Neuronal stem cell (in vitro differentiated cells): ENCODE results near the gene CAPN8.

Experiments
- DNase-seq: peaks from one replicate; pipeline ENCODE4 v3.0.0-alpha.2; 2013; ENCODE audit warnings: low spot score
- H2AFZ ChIP-seq: one replicate; pipeline ENCODE4 v1.6.1; 2013; ENCODE audit warnings: mild to moderate bottlenecking, low read length, inconsistent platforms
- H2AK5ac ChIP-seq: 2 replicates; pipeline ENCODE4 v1.6.1; 2013; ENCODE audit warnings: low read depth, mild to moderate bottlenecking, inconsistent platforms, low read length, moderate library complexity, mixed read lengths
- H2BK120ac ChIP-seq: 2 replicates; pipeline ENCODE4 v1.6.1; 2013; ENCODE audit warnings: low read depth, mild to moderate bottlenecking, inconsistent platforms, low read length, moderate library complexity, mixed read lengths
- H2BK12ac ChIP-seq: one replicate; pipeline ENCODE4 v1.6.1; 2013; ENCODE audit warnings: low read length, inconsistent platforms
- H2BK15ac ChIP-seq: 2 replicates; pipeline ENCODE4 v1.6.1; 2013; ENCODE audit warnings: mild to moderate bottlenecking, low read length, inconsistent platforms, mixed read lengths
- H2BK5ac ChIP-seq: one replicate; pipeline ENCODE4 v1.6.1; 2013; ENCODE audit warnings: inconsistent platforms, mild to moderate bottlenecking, low read length, moderate library complexity
- H3K14ac ChIP-seq: one replicate; pipeline ENCODE4 v1.6.1; 2013; ENCODE audit warnings: low read length, inconsistent platforms
- H3K18ac ChIP-seq: 2 replicates; pipeline ENCODE4 v1.6.1; 2013; ENCODE audit warnings: low read length, inconsistent platforms
- H3K23ac ChIP-seq: 2 replicates; pipeline ENCODE4 v1.6.1; 2013; ENCODE audit warnings: low read depth, mild to moderate bottlenecking, mixed read lengths, low read length, inconsistent platforms; ENCODE audit not compliant: poor library complexity
- H3K27ac ChIP-seq: replicated peaks from 3 replicates; pipeline ENCODE4 v1.5.1; 2013; ENCODE audit warnings: low read length, inconsistent platforms
- H3K27me3 ChIP-seq, 3 experiments: 2 replicates each; pipeline ENCODE4 v1.6.1; 2013; ENCODE audit warnings: low read length in 3 of 3, mild to moderate bottlenecking in 2 of 3, inconsistent platforms in 1 of 3, low read depth in 1 of 3, mixed read lengths in 1 of 3, moderate library complexity in 1 of 3; ENCODE audit not compliant: control insufficient read depth in 3 of 3, insufficient read depth in 3 of 3
- H3K36me3 ChIP-seq, 2 donors: replicated peaks in 1 of 2; 2 replicates each; pipeline ENCODE4 v1.6.1; 2013; ENCODE audit warnings: low read length in 2 of 2; ENCODE audit not compliant: control insufficient read depth in 2 of 2, insufficient read depth in 2 of 2
- H3K4ac ChIP-seq: 2 replicates; pipeline ENCODE4 v1.6.1; 2013; ENCODE audit warnings: inconsistent platforms, mild to moderate bottlenecking, low read length, moderate library complexity
- H3K4me1 ChIP-seq, 2 donors: 1 replicate in 1 of 2; 2 replicates in 1 of 2; pipeline ENCODE4 v1.6.1; 2013; ENCODE audit warnings: low read length in 2 of 2, low read depth in 1 of 2; ENCODE audit not compliant: control insufficient read depth in 2 of 2, insufficient read depth in 1 of 2
- H3K4me2 ChIP-seq: one replicate; pipeline ENCODE4 v1.6.1; 2013; ENCODE audit warnings: mild to moderate bottlenecking, low read length, inconsistent platforms; ENCODE audit not compliant: insufficient read depth, poor library complexity, severe bottlenecking
- H3K4me3 ChIP-seq, 2 donors: 2 replicates each; pipeline ENCODE4 v1.5.1; 2013; ENCODE audit warnings: low read length in 2 of 2, mild to moderate bottlenecking in 2 of 2, inconsistent platforms in 1 of 2, moderate library complexity in 1 of 2
- H3K79me1 ChIP-seq: one replicate; pipeline ENCODE4 v1.6.1; 2013; ENCODE audit warnings: low read depth, mild to moderate bottlenecking, inconsistent platforms, low read length, moderate library complexity
- H3K9ac ChIP-seq: one replicate; pipeline ENCODE4 v1.6.1; 2013; ENCODE audit warnings: mild to moderate bottlenecking, low read depth, low read length, inconsistent platforms; ENCODE audit not compliant: poor library complexity
- H3K9me3 ChIP-seq, 2 donors: replicated peaks in 1 of 2; 2 replicates each; pipeline versions ENCODE3 to v1.6.1; 2013; ENCODE audit warnings: low read length in 2 of 2, mild to moderate bottlenecking in 2 of 2, inconsistent platforms in 1 of 2, low read depth in 1 of 2, mixed read lengths in 1 of 2, moderate library complexity in 1 of 2; ENCODE audit not compliant: control insufficient read depth in 2 of 2, insufficient read depth in 1 of 2
- H4K8ac ChIP-seq: one replicate; pipeline ENCODE4 v1.6.1; 2013; ENCODE audit warnings: low read depth, mild to moderate bottlenecking, inconsistent platforms, low read length, moderate library complexity
- H4K91ac ChIP-seq: one replicate; pipeline ENCODE4 v1.6.1; 2013; ENCODE audit warnings: low read length, low read depth, mild to moderate bottlenecking, inconsistent platforms; ENCODE audit not compliant: poor library complexity
- WGBS, 2 donors: extraction: QIAGEN DNeasy Blood & Tissue Kit; methylation state at CpG; one replicate each; pipeline ENCODE4 v1.1.7; 2013; ENCODE audit warnings: missing lambda C conversion rate in 2 of 2, mixed read lengths in 1 of 2; ENCODE audit not compliant: insufficient read length in 2 of 2, insufficient replicate concordance in 1 of 2; ENCODE audit errors: extremely low coverage in 2 of 2; 5-methylcytosine and 5-hydroxymethylcytosine counted together

The CAPN8 gene

DNA sequence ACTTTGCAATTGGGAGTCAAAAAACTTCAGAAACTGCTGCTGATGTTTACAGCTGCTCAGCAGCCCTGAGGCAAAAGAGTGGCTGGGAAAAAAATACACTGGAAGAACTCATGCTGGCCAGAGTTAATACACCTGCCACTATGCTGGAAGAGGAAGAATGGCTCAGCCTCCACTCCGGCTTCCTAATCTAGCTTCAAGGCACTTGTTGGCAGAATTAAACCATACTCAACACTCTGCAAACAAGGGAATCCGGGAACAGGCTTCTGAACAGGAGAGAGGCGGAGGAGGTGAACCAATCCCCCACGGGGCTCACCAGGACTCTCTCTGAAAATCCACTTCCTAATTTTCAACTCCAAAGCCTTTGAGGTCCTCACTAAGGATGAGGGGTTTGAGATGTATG lies 152.2 kb downstream of the CAPN8 start:
- no peak overlapping the region for H4K8ac ChIP-seq
- no CpG with 5 or more reads among the region's 4 CpGs for WGBS, 2 donors

DNA sequence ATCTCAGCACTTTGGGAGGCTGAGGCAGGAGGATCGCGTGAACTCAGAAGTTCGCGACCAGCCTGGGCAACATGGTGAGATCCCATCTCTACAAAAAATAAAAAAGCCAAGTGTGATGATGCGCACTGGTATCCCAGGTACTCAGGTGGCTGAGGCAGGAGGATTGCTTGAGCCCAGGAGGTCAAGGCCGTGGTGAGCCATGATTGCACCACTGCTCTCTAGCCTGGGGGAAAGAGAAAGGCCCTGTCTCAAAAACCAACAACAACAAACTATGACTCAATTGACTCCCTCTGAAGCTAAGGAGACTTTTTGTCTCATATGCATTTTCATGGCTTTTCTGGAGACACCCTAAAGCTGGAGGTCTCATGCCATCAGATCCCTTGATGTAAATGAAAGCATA lies 153.4 kb downstream of the CAPN8 start:
- Histone ChIP-seq H3K9me3 (no peaks in the 10 kb centered on the region), H3K18ac (no peak overlapping the region), H2AFZ (no peak overlapping the region), H3K36me3 (no peaks in the 10 kb centered on the region), H2BK5ac (no peak overlapping the region), H3K23ac (no peak overlapping the region), H3K4me1 (no peaks in the 10 kb centered on the region), H3K9ac (no peak overlapping the region), H2BK12ac (no peak overlapping the region), H3K4me2 (no peak overlapping the region), H3K27me3 (no peaks in the 10 kb centered on the region), H3K4ac (no peak overlapping the region), H2BK120ac (no peak overlapping the region), H3K79me1 (no peaks in the 10 kb centered on the region), H2AK5ac (no peak overlapping the region), H4K91ac (no peak overlapping the region), H3K27ac (no peak overlapping the region), H3K4me3 (no peak overlapping the region), H3K14ac (no peak overlapping the region), H2BK15ac (no peak overlapping the region), H4K8ac (no peak overlapping the region)
- no CpG with 5 or more reads among the region's 6 CpGs for WGBS, 2 donors
- no peak for DNase-seq

More for the DNA sequence above, 152.2 kb downstream of the CAPN8 start:
- Histone ChIP-seq H3K79me1 (no peaks in the 10 kb centered on the region), H3K4ac (no peak overlapping the region), H3K4me1 (no peaks in the 10 kb centered on the region), H3K4me3 (no peak overlapping the region), H3K27me3 (no peaks in the 10 kb centered on the region), H3K27ac (no peak overlapping the region), H2BK15ac (no peak overlapping the region), H3K9ac (no peak overlapping the region), H3K9me3 (no peaks in the 10 kb centered on the region), H3K36me3 (no peaks in the 10 kb centered on the region), H2AFZ (no peak overlapping the region), H2BK12ac (no peak overlapping the region), H4K91ac (no peak overlapping the region), H2AK5ac (no peak overlapping the region), H3K23ac (no peak overlapping the region), H3K4me2 (no peak overlapping the region), H3K14ac (no peak overlapping the region), H2BK120ac (no peak overlapping the region), H3K18ac (no peak overlapping the region), H2BK5ac (no peak overlapping the region)
- DNase-seq, result no peak

DNA sequence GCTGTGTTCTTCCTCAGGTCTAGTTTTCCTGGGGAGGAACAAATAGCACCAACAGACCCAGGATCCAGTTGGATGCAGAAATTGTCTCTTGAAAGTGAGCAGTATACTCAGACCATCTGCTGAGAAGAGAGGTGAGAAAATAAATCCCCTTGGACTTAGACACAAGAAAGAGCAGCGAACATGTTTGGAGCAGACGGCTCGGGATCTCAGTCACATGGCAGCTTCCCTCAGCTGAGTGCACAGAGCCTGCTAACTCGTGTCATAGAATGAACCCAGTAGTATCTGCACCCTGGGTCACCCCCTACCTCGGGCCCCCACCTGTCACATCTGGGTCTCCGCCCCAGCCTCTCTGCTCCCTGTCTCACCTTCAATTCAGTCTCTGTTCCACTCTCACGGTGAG lies 156.7 kb downstream of the CAPN8 start:
- Histone ChIP-seq H2AK5ac (no peak overlapping the region), H2BK15ac (no peak overlapping the region), H3K79me1 (no peaks in the 10 kb centered on the region), H3K4me1 (no peaks in the 10 kb centered on the region), H2BK120ac (no peak overlapping the region), H3K36me3 (no peaks in the 10 kb centered on the region), H3K9me3 (no peaks in the 10 kb centered on the region), H3K4me3 (no peak overlapping the region), H3K27ac (no peak overlapping the region), H3K9ac (no peak overlapping the region), H3K14ac (no peak overlapping the region), H3K4ac (no peak overlapping the region), H3K23ac (no peak overlapping the region), H3K27me3 (no peaks in the 10 kb centered on the region), H3K4me2 (no peak overlapping the region), H4K8ac (no peak overlapping the region), H2BK5ac (no peak overlapping the region), H3K18ac (no peak overlapping the region), H2BK12ac (no peak overlapping the region), H4K91ac (no peak overlapping the region), H2AFZ (no peak overlapping the region)
- no peak for DNase-seq
- WGBS, 2 donors, result no CpG with 5 or more reads among the region's 7 CpGs

DNA sequence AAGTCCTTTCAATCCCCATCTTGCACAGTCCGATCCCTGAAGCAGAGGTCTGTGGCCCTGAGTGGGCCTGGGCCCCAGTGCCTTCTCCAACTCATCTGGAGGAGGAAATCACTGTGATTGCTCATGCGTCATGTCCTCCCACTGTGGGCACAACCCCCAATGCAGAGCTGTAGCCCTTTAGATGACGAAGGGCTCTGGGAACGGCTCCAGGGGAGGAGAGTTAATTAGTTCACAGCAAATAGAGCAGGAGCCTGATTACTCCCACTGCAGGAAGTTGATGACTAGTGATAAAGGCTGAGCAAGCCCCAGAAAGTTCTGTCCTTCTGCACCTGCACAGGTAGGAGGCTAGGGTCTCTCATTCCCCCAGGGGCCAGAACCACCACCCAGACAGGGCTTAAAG lies 160.8 kb downstream of the CAPN8 start:
- Histone ChIP-seq H3K27me3 (no peaks in the 10 kb centered on the region), H3K4me3 (no peak overlapping the region), H3K27ac (no peak overlapping the region), H3K79me1 (no peaks in the 10 kb centered on the region), H2BK120ac (no peak overlapping the region), H2BK5ac (no peak overlapping the region), H2BK15ac (no peak overlapping the region), H3K36me3 (no peaks in the 10 kb centered on the region), H3K23ac (no peak overlapping the region), H2AK5ac (no peak overlapping the region), H3K9ac (no peak overlapping the region), H4K91ac (no peak overlapping the region), H2AFZ (no peak overlapping the region), H3K9me3 (no peaks in the 10 kb centered on the region), H2BK12ac (no peak overlapping the region), H3K4ac (no peak overlapping the region), H3K4me1 (peaks cover 0 to 16% of the 10 kb centered on the region in 2 donors), H3K18ac (no peak overlapping the region), H3K14ac (no peak overlapping the region), H3K4me2 (no peak overlapping the region), H4K8ac (no peak overlapping the region)
- no CpG with 5 or more reads among the region's 4 CpGs for WGBS, 2 donors
- no peak for DNase-seq
